GM12892 (cell line): ENCODE data around the gene PDZD2.

Experiments
- POLR2A ChIP-seq: IDR thresholded peaks from 2 replicates; pipeline ENCODE4 v1.6.1; 2011; ENCODE audit warnings: low read depth, low read length, control low read depth
- POLR2AphosphoS5 ChIP-seq: IDR thresholded peaks from 2 replicates; pipeline ENCODE4 v1.6.1; 2011; ENCODE audit warnings: low read depth, low read length, control low read depth
- TAF1 ChIP-seq: IDR thresholded peaks from 2 replicates; pipeline ENCODE4 v1.6.1; 2011; ENCODE audit warnings: low read depth, mild to moderate bottlenecking, control low read depth, low read length, borderline replicate concordance

DNA sequence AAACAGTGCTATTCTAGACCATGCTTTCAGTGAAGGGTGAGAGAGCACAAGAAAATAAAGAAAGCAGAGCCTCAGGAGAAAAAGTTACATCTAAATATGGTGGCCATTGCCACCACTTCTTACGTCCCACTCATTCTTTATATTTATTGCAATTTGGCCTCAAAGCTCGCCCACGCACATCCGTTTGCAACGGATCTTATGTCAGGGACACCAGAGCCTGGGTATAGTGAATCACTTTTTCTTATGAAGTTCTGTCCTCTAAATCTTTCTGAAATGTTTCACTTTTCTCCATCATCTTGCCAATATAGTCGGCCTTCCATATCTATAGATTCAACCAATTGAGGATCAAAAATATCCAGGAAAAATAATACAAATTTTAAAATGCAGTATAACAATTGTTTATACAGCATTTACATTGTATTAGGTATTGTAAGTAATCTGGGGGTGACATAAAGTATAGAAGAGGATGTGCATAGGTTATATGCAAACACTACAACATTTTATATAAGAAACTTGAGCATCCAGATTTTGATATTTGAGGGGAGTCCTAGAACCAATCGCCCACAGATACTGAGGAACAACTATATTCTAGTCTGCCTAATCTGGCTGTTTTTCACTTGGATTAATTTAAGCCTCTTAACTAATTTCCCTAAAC is 500.0 kb downstream of the PDZD2 start:
- TF ChIP-seq POLR2A (no peak), POLR2AphosphoS5 (no peak), TAF1 (no peak)
